ENCODE measurements around the gene GPX2.

Gene GPX2

GRCh38 chr14:64960762-64961276 lies 18.3 kb upstream of the GPX2 start:
- DNase-seq (ENCODE audit: low spot score): no peak
- TF ChIP-seq CTCF (IDR thresholded peaks at IDR 0.05; ENCODE audit: extremely low read depth, missing control alignments): peak; percentile 15

- DNase-seq (ENCODE audit: low spot score): no peak
- TF ChIP-seq CTCF (IDR thresholded peaks at IDR 0.05; ENCODE audit: extremely low read depth, missing control alignments): no peak
Measured at GRCh38 chr14:64958743-64959142, 16.2 kb upstream of the GPX2 start.

GRCh38 chr14:64958201-64958600 lies 15.7 kb upstream of the GPX2 start:
- no peak for DNase-seq (ENCODE audit: low spot score)
- no peak for TF ChIP-seq CTCF (IDR thresholded peaks at IDR 0.05; ENCODE audit: extremely low read depth, missing control alignments)

GRCh38 chr14:64956697-64957406 lies 14.3 kb upstream of the GPX2 start:
- no peak for DNase-seq (ENCODE audit: low spot score)
- no peak for TF ChIP-seq CTCF (IDR thresholded peaks at IDR 0.05; ENCODE audit: extremely low read depth, missing control alignments)

GRCh38 chr14:64955297-64955696 lies 12.8 kb upstream of the GPX2 start:
- no peak for TF ChIP-seq CTCF (IDR thresholded peaks at IDR 0.05; ENCODE audit: extremely low read depth, missing control alignments)
- no peak for DNase-seq (ENCODE audit: low spot score)

- TF ChIP-seq CTCF (IDR thresholded peaks at IDR 0.05; ENCODE audit: extremely low read depth, missing control alignments): no peak
- no peak for DNase-seq (ENCODE audit: low spot score)
Measured at GRCh38 chr14:64954491-64955240, 12.1 kb upstream of the GPX2 start.

- TF ChIP-seq CTCF (IDR thresholded peaks at IDR 0.05; ENCODE audit: extremely low read depth, missing control alignments): no peak
- DNase-seq (ENCODE audit: low spot score): no peak
Measured at GRCh38 chr14:64953661-64954060, 11.1 kb upstream of the GPX2 start.

All from GM20000 (cell line).